Measurements from ENCODE around the gene HDAC9. TPM values are rescaled to one million over a fixed set of nuclear protein-coding genes. Genes with fewer than 3 reads are reported as not detected.

Gene HDAC9
- total and polyA plus RNA-seq, 7 donors: 0.38 to 34.2 (median 16.8) TPM

GRCh38 chr7:18508443-18509427 is 13.2 kb downstream of the HDAC9 start:
- Histone ChIP-seq H3K4me3 (peak overlapping the region; percentile 59), H3K36me3 (ENCODE audit: insufficient read depth in 1 of 2, low read depth in 1 of 2) (no peaks in the 10 kb centered on the region), H3K27ac (peak overlapping the region; percentile 97), H3K9me3 (no peaks in the 10 kb centered on the region), H3K4me1 (peaks cover 60% of the 10 kb centered on the region), H3K27me3 (ENCODE audit: insufficient read depth in 3 of 3, low read length in 2 of 3) (no peaks in the 10 kb centered on the region)
- ATAC-seq: peak; percentile 82 to 87 (median 84)
- TF ChIP-seq CTCF (IDR thresholded peaks at IDR 0.05): no peak
- no peak for DNase-seq
- 35 to 51% (median 37%) methylated on average over 10 of the region's 10 CpGs for WGBS, 3 donors
- intact Hi-C loops (cut with DNase I): no loop called here

- peak overlapping the region; percentile 97 for H3K27ac ChIP-seq
- no peak for DNase-seq
- H3K4me3 ChIP-seq: peak overlapping the region; percentile 59
- intact Hi-C loops (cut with DNase I): no loop called here
- ATAC-seq: peak in 3 of 4 donors; percentile 12 to 47 (median 26)
- WGBS, 3 donors: 6 to 37% (median 12%) methylated on average over 2 of the region's 2 CpGs
- H3K9me3 ChIP-seq: no peaks in the 10 kb centered on the region
- no peaks in the 10 kb centered on the region for H3K27me3 ChIP-seq (ENCODE audit: insufficient read depth in 3 of 3, low read length in 2 of 3)
- no peaks in the 10 kb centered on the region for H3K36me3 ChIP-seq (ENCODE audit: insufficient read depth in 1 of 2, low read depth in 1 of 2)
- no peak for TF ChIP-seq CTCF (IDR thresholded peaks at IDR 0.05)
- H3K4me1 ChIP-seq: peaks cover 60% of the 10 kb centered on the region
These were observed 13.9 kb downstream of the HDAC9 start for GRCh38 chr7:18509481-18509880.

- no peaks in the 10 kb centered on the region for H3K36me3 ChIP-seq (ENCODE audit: insufficient read depth in 1 of 2, low read depth in 1 of 2)
- 66 to 86% (median 67%) methylated on average over 4 of the region's 4 CpGs for WGBS, 3 donors
- peak overlapping the region; percentile 59 for H3K4me3 ChIP-seq
- no peak for TF ChIP-seq CTCF (IDR thresholded peaks at IDR 0.05)
- no peak for DNase-seq
- intact Hi-C loops (cut with DNase I): no loop called here
- no peaks in the 10 kb centered on the region for H3K27me3 ChIP-seq (ENCODE audit: insufficient read depth in 3 of 3, low read length in 2 of 3)
- H3K9me3 ChIP-seq: no peaks in the 10 kb centered on the region
- no peak for ATAC-seq
- peaks cover 56% of the 10 kb centered on the region for H3K4me1 ChIP-seq
- peak overlapping the region; percentile 97 for H3K27ac ChIP-seq
These were observed 16.0 kb downstream of the HDAC9 start for GRCh38 chr7:18511351-18512140.

GRCh38 chr7:18513343-18513742 is 17.8 kb downstream of the HDAC9 start:
- no peak for TF ChIP-seq CTCF (IDR thresholded peaks at IDR 0.05)
- ATAC-seq (no peak), DNase-seq (no peak)
- Histone ChIP-seq H3K27ac (peak overlapping the region; percentile 87), H3K4me1 (peaks cover 61% of the 10 kb centered on the region), H3K36me3 (ENCODE audit: insufficient read depth in 1 of 2, low read depth in 1 of 2) (no peaks in the 10 kb centered on the region), H3K9me3 (no peaks in the 10 kb centered on the region), H3K27me3 (ENCODE audit: insufficient read depth in 3 of 3, low read length in 2 of 3) (no peaks in the 10 kb centered on the region), H3K4me3 (no peak overlapping the region)
- WGBS, 3 donors: 43 to 97% (median 90%) methylated on average over 1 of the region's 1 CpG
- intact Hi-C loops (cut with DNase I): no loop called here
